KMS-11 (cell line): ENCODE measurements around the gene SAMD5.
"Not testable (repeated sequence)": the region's sequence is repeated elsewhere in the genome, so short reads cannot be mapped to it uniquely, and the experiment has no call there.

Experiments used
- H2AFZ ChIP-seq: fragments of 200-600 bp; sonication (generic); 2 replicates; pipeline ENCODE4 v1.6.1; 2016; ENCODE audit warnings: antibody characterized with exemption, mixed run types, low read depth
- H3K27ac ChIP-seq: fragments of 200-600 bp; sonication (generic); 2 replicates; pipeline ENCODE4 v1.6.1; 2016; ENCODE audit warnings: mild to moderate bottlenecking, mixed run types
- H3K27me3 ChIP-seq: fragments of 200-600 bp; sonication (generic); 2 replicates; pipeline ENCODE4 v1.6.1; 2017; ENCODE audit warnings: mild to moderate bottlenecking, low read depth, mixed run types, moderate library complexity; ENCODE audit not compliant: insufficient read depth
- H3K36me3 ChIP-seq: fragments of 200-600 bp; sonication (generic); 2 replicates; pipeline ENCODE4 v1.6.1; 2017; ENCODE audit warnings: mild to moderate bottlenecking, mixed run types; ENCODE audit not compliant: insufficient read depth
- H3K4me1 ChIP-seq: fragments of 200-600 bp; sonication (generic); 2 replicates; pipeline ENCODE4 v1.6.1; 2016; ENCODE audit warnings: mild to moderate bottlenecking, low read depth, mixed run types; ENCODE audit not compliant: poor library complexity, severe bottlenecking
- H3K4me2 ChIP-seq: fragments of 200-600 bp; sonication (generic); 2 replicates; pipeline ENCODE4 v1.7.0; 2016; ENCODE audit warnings: mild to moderate bottlenecking, mixed run types
- H3K4me3 ChIP-seq: fragments of 200-600 bp; sonication (generic); IDR thresholded peaks from 2 replicates; pipeline ENCODE4 v1.6.1; 2017; ENCODE audit warnings: low read depth, low read length, mixed read lengths; ENCODE audit not compliant: insufficient read depth
- H3K79me2 ChIP-seq: fragments of 200-600 bp; sonication (generic); 2 replicates; pipeline ENCODE4 v1.6.1; 2016; ENCODE audit warnings: low read depth, mixed run types; ENCODE audit not compliant: insufficient read depth
- H3K9ac ChIP-seq: fragments of 200-600 bp; sonication (generic); 2 replicates; pipeline ENCODE4 v1.6.1; 2016; ENCODE audit warnings: mild to moderate bottlenecking, mixed run types
- H4K20me1 ChIP-seq: fragments of 200-600 bp; sonication (generic); 2 replicates; pipeline ENCODE4 v1.6.1; 2016; ENCODE audit warnings: mild to moderate bottlenecking, mixed run types; ENCODE audit not compliant: insufficient read depth
- TF ChIP-seq, protein P1 (sequence below): fragments of 200-600 bp; sonication (generic); conservative IDR thresholded peaks from 2 replicates; pipeline ENCODE4 v1.6.1; 2017; ENCODE audit warnings: low read depth, mild to moderate bottlenecking, antibody characterized with exemption, low read length, moderate library complexity, mixed read lengths

SAMD5 gene

DNA sequence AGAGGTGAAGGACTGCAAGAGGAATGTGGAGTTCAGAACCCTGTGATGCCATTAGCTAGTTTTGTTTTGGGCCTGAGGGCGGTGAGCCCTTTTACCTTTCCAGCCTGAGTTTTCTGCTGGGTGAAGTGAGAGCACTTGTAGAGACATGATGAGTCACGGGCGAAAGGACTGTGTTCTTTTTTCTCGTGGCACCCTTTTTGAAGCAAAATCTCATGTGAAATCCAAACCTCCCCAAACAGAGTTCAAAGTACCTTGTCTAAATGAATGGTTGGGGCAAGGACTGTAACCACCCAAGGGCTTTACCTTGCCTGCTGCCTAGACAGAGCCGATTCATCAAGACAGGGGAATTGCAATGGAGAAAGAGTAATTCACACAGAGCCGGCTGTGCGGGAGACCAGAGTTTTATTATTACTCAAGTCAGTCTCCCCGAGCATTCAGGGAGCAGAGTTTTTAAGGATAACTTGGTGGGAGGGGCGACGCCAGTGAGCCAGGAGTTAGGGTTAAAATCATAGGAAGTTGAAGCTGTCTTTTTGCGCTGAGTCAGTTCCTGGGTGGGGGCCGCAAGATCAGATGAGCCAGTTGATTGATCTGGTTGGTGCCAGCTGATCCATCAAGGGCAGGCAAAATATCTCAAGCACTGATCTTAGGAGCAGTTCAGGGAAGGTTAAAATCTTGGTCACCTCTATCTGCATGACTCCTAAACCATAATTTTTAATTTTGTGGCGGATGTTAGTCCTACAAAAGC, 25.8 kb downstream of the SAMD5 start:
- Histone ChIP-seq H3K4me2 (no peak overlapping the region), H3K79me2 (no peaks in the 10 kb centered on the region), H3K4me1 (peaks cover 24% of the 10 kb centered on the region), H4K20me1 (no peaks in the 10 kb centered on the region), H3K9ac (no peak overlapping the region), H3K27me3 (peaks cover 4% of the 10 kb centered on the region; the same call in 1 of the 2 replicates), H3K4me3 (no peak overlapping the region), H3K27ac (no peak overlapping the region), H3K36me3 (no peaks in the 10 kb centered on the region), H2AFZ (no peak overlapping the region)
- TF ChIP-seq, protein P1, sequence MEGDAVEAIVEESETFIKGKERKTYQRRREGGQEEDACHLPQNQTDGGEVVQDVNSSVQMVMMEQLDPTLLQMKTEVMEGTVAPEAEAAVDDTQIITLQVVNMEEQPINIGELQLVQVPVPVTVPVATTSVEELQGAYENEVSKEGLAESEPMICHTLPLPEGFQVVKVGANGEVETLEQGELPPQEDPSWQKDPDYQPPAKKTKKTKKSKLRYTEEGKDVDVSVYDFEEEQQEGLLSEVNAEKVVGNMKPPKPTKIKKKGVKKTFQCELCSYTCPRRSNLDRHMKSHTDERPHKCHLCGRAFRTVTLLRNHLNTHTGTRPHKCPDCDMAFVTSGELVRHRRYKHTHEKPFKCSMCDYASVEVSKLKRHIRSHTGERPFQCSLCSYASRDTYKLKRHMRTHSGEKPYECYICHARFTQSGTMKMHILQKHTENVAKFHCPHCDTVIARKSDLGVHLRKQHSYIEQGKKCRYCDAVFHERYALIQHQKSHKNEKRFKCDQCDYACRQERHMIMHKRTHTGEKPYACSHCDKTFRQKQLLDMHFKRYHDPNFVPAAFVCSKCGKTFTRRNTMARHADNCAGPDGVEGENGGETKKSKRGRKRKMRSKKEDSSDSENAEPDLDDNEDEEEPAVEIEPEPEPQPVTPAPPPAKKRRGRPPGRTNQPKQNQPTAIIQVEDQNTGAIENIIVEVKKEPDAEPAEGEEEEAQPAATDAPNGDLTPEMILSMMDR, result no peak

DNA sequence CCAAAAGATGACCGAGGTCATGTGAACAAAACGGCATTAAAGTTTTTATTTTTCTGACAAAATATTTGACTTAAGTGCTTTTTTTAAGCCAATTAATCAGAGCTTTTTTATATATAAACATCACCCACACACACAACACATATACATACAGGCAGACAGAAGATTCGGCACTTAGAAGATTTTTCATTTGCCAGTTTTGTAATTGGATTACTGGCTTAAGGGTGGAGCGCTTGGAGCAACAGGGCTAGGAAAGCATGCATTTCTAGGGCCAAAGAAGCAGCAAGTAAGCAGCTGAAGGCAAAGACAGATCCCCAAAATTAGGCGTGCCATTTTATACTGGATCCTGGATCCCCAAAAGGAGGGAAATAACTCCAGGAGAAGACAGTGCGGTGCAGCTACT, 30.3 kb downstream of the SAMD5 start:
- H2AFZ ChIP-seq, result no peak overlapping the region
- H3K4me1 ChIP-seq, result no peaks in the 10 kb centered on the region
- no peak overlapping the region for H3K9ac ChIP-seq
- no peak overlapping the region for H3K27ac ChIP-seq
- H3K4me2 ChIP-seq, result no peak overlapping the region
- H4K20me1 ChIP-seq, result no peaks in the 10 kb centered on the region
- H3K79me2 ChIP-seq, result no peaks in the 10 kb centered on the region
- no peak overlapping the region for H3K4me3 ChIP-seq
- H3K36me3 ChIP-seq, result no peaks in the 10 kb centered on the region
- TF ChIP-seq, protein P1, result no peak
- no peaks in the 10 kb centered on the region for H3K27me3 ChIP-seq

DNA sequence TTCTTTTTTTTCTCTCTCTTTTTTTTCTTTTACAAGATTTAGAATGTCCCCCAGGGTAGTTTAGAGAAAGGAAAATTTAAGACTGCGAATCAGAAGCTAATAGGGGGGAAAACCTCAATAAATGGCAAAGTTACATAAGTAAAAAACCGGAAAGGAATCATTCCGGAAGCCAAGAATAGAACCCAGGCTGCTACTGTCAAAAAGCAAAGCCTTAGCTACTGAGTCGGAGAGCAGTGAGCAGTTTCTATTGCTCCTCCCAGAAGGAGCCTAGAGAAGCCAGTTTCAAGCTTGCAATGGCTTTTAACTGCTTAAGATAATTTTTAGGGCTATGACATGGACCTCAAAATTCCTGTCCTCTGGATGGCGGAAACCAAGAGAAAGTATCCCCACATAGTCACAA, 31.6 kb downstream of the SAMD5 start:
- TF ChIP-seq, protein P1, result no peak
- Histone ChIP-seq H3K27me3 (no peaks in the 10 kb centered on the region), H4K20me1 (no peaks in the 10 kb centered on the region), H3K4me3 (no peak overlapping the region), H3K36me3 (no peaks in the 10 kb centered on the region), H3K9ac (no peak overlapping the region), H2AFZ (no peak overlapping the region), H3K4me1 (no peaks in the 10 kb centered on the region), H3K4me2 (no peak overlapping the region), H3K27ac (no peak overlapping the region), H3K79me2 (no peaks in the 10 kb centered on the region)

DNA sequence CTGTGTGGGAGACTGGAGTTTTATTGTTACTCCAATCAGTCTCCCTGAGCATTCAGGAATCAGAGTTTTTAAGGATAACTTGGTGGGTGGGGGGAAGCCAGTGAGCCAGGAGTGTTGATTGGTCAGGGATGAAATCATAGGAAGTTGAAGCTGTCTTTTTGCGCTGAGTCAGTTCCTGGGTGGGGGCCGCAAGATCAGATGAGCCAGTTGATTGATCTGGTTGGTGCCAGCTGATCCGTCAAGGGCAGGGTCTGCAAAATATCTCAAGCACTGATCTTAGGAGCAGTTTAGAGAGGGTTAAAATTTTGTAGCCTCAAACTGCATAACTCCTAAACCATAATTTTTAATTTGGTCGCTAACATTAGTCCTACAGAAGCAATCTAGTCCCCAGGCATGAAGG, 33.9 kb downstream of the SAMD5 start:
- not testable (repeated sequence) for H3K9ac ChIP-seq, H3K36me3 ChIP-seq, H3K79me2 ChIP-seq, H2AFZ ChIP-seq, H3K4me2 ChIP-seq, H3K27me3 ChIP-seq, H3K27ac ChIP-seq, H3K4me3 ChIP-seq, H4K20me1 ChIP-seq, H3K4me1 ChIP-seq

DNA sequence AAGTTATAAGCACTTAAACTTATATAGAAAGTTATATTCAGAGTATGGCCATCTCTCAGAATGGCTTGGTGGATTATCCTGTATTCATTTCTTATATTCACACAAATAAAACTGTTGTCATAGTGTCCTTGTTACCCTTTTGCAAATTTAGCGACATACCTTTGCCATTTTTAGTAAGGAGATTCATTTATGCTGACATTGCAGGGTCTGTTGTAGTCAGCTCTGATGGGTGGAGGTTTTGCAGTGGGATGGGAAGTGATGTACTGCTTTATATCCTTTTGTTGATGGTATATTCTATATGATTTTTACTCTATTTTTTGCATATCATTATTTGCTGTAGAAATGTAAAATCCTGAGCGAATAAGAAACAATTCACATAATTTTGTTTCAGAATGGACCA, 35.9 kb downstream of the SAMD5 start:
- Histone ChIP-seq H3K36me3 (no peaks in the 10 kb centered on the region), H3K9ac (no peak overlapping the region), H3K27ac (no peak overlapping the region), H2AFZ (no peak overlapping the region), H3K27me3 (no peaks in the 10 kb centered on the region), H3K4me2 (no peak overlapping the region), H4K20me1 (no peaks in the 10 kb centered on the region), H3K4me3 (no peak overlapping the region), H3K4me1 (no peaks in the 10 kb centered on the region), H3K79me2 (no peaks in the 10 kb centered on the region)
- TF ChIP-seq, protein P1, result no peak
